GM12878 (cell line): Measurements from ENCODE around the gene MYCN. TPM values are rescaled to one million over a fixed set of nuclear protein-coding genes. Genes with fewer than 3 reads are reported as not detected.

ENCODE experiments used
- ATAC-seq: fragments of 200-7000 bp; cut with Tn5 transposase; 3 replicates; pipeline ENCODE4 v1.9.1; 2020; ENCODE audit warnings: mild to moderate bottlenecking, moderate library complexity
- BruUV-seq: library from RNA; stranded (reverse); fragments of 400-500 nt; replicated peaks from 2 replicates; lab custom pipeline; 2021; lab: Mats Ljungman, UMichigan
- CTCF ChIA-PET: fragments of 300-600 bp; sonication (Branson Sonifier 250); formaldehyde crosslinking; extraction: SDS; loops from one replicate; lab custom pipeline; 2021; ENCODE audit warnings: inconsistent platforms; lab: Yijun Ruan, JAX
- POLR2A ChIA-PET: fragments of 350-600 bp; formaldehyde crosslinking; extraction: SDS; loops from one replicate; lab custom pipeline; 2021; ENCODE audit warnings: inconsistent platforms; lab: Charles Lee
- RAD21 ChIA-PET: fragments of 300-600 bp; sonication (Branson Sonifier 250); formaldehyde crosslinking; loops from one replicate; lab custom pipeline; 2023; ENCODE audit warnings: antibody characterized with exemption; ENCODE audit not compliant: unreplicated experiment; lab: Charles Lee
- SMC1A ChIA-PET: fragments of 300-600 bp; sonication (Branson Sonifier 250); formaldehyde crosslinking; loops from one replicate; lab custom pipeline; 2023; ENCODE audit not compliant: unreplicated experiment, uncharacterized antibody; lab: Charles Lee
- DNase-seq: peaks from one replicate; pipeline ENCODE4 v3.0.0-alpha.2; 2011; ENCODE audit warnings: low read depth, low spot score
- FAIRE-seq: peaks from 3 replicates; lab custom pipeline; 2011; peaks lifted over from hg19 to GRCh38; lab: Jason Lieb, UNC
- H2AFZ ChIP-seq: 2 replicates; pipeline ENCODE4 v1.6.0; 2011; ENCODE audit warnings: low read depth, low read length, control low read depth; ENCODE audit not compliant: control insufficient read depth
- H3K27ac ChIP-seq: 2 replicates; pipeline ENCODE4 v1.5.1; 2011; ENCODE audit warnings: control low read depth; ENCODE audit not compliant: control insufficient read depth, insufficient read depth
- H3K27me3 ChIP-seq, 2 experiments: replicated peaks in 1 of 2; 2 replicates each; pipeline versions ENCODE4 v1.6.0 to v1.6.1; 2011; ENCODE audit warnings: low read length in 1 of 2; ENCODE audit not compliant: control insufficient read depth in 2 of 2, insufficient read depth in 2 of 2
- H3K36me3 ChIP-seq, 2 experiments: 2 replicates each; pipeline ENCODE4 v1.5.1; 2011; ENCODE audit warnings: low read length in 1 of 2; ENCODE audit not compliant: control insufficient read depth in 2 of 2, insufficient read depth in 2 of 2
- H3K4me1 ChIP-seq: 2 replicates; pipeline ENCODE4 v1.6.1; 2011; ENCODE audit warnings: mild to moderate bottlenecking, low read length, moderate library complexity, mixed read lengths; ENCODE audit not compliant: control insufficient read depth, insufficient read depth
- H3K4me2 ChIP-seq: 2 replicates; pipeline ENCODE4 v1.6.0; 2011; ENCODE audit warnings: control low read depth; ENCODE audit not compliant: control insufficient read depth, insufficient read depth
- H3K4me3 ChIP-seq: fragments of 200-600 bp; sonication (generic); 2 replicates; pipeline ENCODE4 v1.5.1; 2016
- H3K79me2 ChIP-seq: 2 replicates; pipeline ENCODE4 v1.6.0; 2011; ENCODE audit warnings: low read length; ENCODE audit not compliant: control insufficient read depth, insufficient read depth
- H3K9ac ChIP-seq: 2 replicates; pipeline ENCODE4 v1.8.0; 2011; ENCODE audit warnings: low read length, control low read depth, mixed read lengths; ENCODE audit not compliant: control insufficient read depth, insufficient read depth
- H3K9me3 ChIP-seq: replicated peaks from 3 replicates; pipeline ENCODE4 v1.5.1; 2011; ENCODE audit warnings: mild to moderate bottlenecking, low read length; ENCODE audit not compliant: control insufficient read depth, insufficient read depth
- H4K20me1 ChIP-seq: 2 replicates; pipeline ENCODE4 v1.6.0; 2011; ENCODE audit not compliant: control insufficient read depth, insufficient read depth
- CREM ChIP-seq: IDR thresholded peaks from 2 replicates; pipeline ENCODE4 v1.6.1; 2014; ENCODE audit warnings: antibody characterized with exemption, low read depth
- HDAC2 ChIP-seq: fragments of 200-600 bp; sonication (generic); IDR thresholded peaks from 2 replicates; pipeline ENCODE4 v1.6.1; 2017
- JUNB ChIP-seq: IDR thresholded peaks from 2 replicates; pipeline ENCODE4 v1.6.1; 2016; ENCODE audit warnings: antibody characterized with exemption, mild to moderate bottlenecking
- RELA ChIP-seq: fragments of 450-650 bp; IDR thresholded peaks from 2 replicates; pipeline ENCODE4 v1.8.0; 2014; ENCODE audit warnings: borderline replicate concordance; ENCODE audit not compliant: partially characterized antibody
- SIX5 ChIP-seq: IDR thresholded peaks from 2 replicates; pipeline ENCODE4 v1.6.1; 2011; ENCODE audit warnings: mild to moderate bottlenecking, low read depth, low read length, moderate library complexity; ENCODE audit not compliant: severe bottlenecking
- ZNF622 ChIP-seq: fragments of 450-650 bp; IDR thresholded peaks from 2 replicates; pipeline ENCODE4 v1.6.1; 2017; ENCODE audit warnings: mild to moderate bottlenecking, inconsistent platforms
- WGBS: methylation state at CpG from one replicate; pipeline ENCODE4 v1.1.6; 2016; ENCODE audit warnings: low lambda C conversion rate; ENCODE audit not compliant: insufficient replicate concordance, insufficient coverage; ENCODE audit errors: missing lambda C conversion rate; 5-methylcytosine and 5-hydroxymethylcytosine counted together
- in situ Hi-C: fragments of 300-500 bp; cut with MboI; formaldehyde crosslinking; loops from 9 replicates; pipeline ENCODE4 v1.14.3; 2018; ENCODE audit warnings: mixed read lengths
- intact Hi-C: fragments of 100-400 bp; cut with micrococcal nuclease; formaldehyde crosslinking; loops from one replicate; pipeline ENCODE4 v1.14.2; 2022; ENCODE audit not compliant: unreplicated experiment
- polyA plus RNA-seq, 11 experiments: library from polyadenylated mRNA; depleted of rRNA in 4 of 11; unstranded in 6 of 11; stranded (reverse) in 5 of 11; fragments of >200 nt; fragmentation: Nextera tagmentation in 4 of 11; fragmentation: Illumina TruSeq in 1 of 11; extraction: Ambion mirVana in 4 of 11; extraction: Trizol in 1 of 11; gene quantifications; 1 replicate in 1 of 11; 2 replicates in 10 of 11; pipeline versions ENCODE4 v1.2.1 to v1.2.3, GENCODE V29; 2011 to 2016; ENCODE audit warnings: inconsistent platforms in 2 of 11, missing spikeins in 2 of 11, low read depth in 1 of 11
- total RNA-seq, 4 experiments: library from RNA; depleted of rRNA in 3 of 4; stranded (reverse); fragments of >200 nt in 3 of 4; fragmentation: Illumina TruSeq in 1 of 4; extraction: Trizol in 1 of 4; gene quantifications; 2 replicates each; pipeline versions ENCODE4 v1.2.1 to v1.2.3, GENCODE V29; 2013 to 2021
- TF ChIP-seq, protein P1 (sequence below): IDR thresholded peaks from 2 replicates; pipeline ENCODE4 v1.6.1; 2012; ENCODE audit warnings: improper control_type of control experiment, low read depth, low read length; ENCODE audit not compliant: insufficient replicate concordance
- TF ChIP-seq, protein P2 (sequence below): fragments of 450-650 bp; IDR thresholded peaks from 2 replicates; pipeline ENCODE4 v1.6.1; 2017; ENCODE audit warnings: mild to moderate bottlenecking, low read depth, inconsistent platforms; ENCODE audit not compliant: poor library complexity, severe bottlenecking
- TF ChIP-seq, protein P3 (sequence below): IDR thresholded peaks from 2 replicates; pipeline ENCODE4 v1.6.1; 2011; ENCODE audit warnings: mild to moderate bottlenecking, low read depth, low read length, moderate library complexity; ENCODE audit not compliant: insufficient replicate concordance

The MYCN gene
- total and polyA plus RNA-seq, 10 of the 15 experiments (the other 5 are each of a cell fraction or from before 2014, with no cell fraction given): not detected

DNA sequence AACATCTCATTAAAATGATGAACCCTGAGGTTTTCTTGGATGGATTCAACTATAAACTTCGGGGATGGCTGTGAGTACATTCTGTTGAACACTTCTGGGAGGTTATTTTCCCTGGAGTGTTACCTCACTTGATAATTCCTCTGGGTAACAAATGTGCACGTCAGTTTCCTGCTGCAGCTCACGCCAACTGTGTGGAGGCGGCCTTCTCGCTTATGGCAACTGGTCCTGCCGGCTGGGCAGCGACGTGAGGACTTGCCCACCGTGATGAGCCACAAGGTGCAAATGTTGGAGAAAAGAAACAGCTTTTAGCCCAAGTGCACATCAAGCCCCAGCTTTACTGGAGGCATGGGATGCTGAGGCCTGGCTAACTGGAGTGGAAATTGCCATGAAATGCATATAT lies 15.9 kb downstream of the MYCN start (continued):
- TF ChIP-seq, protein P1, sequence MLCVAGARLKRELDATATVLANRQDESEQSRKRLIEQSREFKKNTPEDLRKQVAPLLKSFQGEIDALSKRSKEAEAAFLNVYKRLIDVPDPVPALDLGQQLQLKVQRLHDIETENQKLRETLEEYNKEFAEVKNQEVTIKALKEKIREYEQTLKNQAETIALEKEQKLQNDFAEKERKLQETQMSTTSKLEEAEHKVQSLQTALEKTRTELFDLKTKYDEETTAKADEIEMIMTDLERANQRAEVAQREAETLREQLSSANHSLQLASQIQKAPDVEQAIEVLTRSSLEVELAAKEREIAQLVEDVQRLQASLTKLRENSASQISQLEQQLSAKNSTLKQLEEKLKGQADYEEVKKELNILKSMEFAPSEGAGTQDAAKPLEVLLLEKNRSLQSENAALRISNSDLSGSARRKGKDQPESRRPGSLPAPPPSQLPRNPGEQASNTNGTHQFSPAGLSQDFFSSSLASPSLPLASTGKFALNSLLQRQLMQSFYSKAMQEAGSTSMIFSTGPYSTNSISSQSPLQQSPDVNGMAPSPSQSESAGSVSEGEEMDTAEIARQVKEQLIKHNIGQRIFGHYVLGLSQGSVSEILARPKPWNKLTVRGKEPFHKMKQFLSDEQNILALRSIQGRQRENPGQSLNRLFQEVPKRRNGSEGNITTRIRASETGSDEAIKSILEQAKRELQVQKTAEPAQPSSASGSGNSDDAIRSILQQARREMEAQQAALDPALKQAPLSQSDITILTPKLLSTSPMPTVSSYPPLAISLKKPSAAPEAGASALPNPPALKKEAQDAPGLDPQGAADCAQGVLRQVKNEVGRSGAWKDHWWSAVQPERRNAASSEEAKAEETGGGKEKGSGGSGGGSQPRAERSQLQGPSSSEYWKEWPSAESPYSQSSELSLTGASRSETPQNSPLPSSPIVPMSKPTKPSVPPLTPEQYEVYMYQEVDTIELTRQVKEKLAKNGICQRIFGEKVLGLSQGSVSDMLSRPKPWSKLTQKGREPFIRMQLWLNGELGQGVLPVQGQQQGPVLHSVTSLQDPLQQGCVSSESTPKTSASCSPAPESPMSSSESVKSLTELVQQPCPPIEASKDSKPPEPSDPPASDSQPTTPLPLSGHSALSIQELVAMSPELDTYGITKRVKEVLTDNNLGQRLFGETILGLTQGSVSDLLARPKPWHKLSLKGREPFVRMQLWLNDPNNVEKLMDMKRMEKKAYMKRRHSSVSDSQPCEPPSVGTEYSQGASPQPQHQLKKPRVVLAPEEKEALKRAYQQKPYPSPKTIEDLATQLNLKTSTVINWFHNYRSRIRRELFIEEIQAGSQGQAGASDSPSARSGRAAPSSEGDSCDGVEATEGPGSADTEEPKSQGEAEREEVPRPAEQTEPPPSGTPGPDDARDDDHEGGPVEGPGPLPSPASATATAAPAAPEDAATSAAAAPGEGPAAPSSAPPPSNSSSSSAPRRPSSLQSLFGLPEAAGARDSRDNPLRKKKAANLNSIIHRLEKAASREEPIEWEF: no peak

DNA sequence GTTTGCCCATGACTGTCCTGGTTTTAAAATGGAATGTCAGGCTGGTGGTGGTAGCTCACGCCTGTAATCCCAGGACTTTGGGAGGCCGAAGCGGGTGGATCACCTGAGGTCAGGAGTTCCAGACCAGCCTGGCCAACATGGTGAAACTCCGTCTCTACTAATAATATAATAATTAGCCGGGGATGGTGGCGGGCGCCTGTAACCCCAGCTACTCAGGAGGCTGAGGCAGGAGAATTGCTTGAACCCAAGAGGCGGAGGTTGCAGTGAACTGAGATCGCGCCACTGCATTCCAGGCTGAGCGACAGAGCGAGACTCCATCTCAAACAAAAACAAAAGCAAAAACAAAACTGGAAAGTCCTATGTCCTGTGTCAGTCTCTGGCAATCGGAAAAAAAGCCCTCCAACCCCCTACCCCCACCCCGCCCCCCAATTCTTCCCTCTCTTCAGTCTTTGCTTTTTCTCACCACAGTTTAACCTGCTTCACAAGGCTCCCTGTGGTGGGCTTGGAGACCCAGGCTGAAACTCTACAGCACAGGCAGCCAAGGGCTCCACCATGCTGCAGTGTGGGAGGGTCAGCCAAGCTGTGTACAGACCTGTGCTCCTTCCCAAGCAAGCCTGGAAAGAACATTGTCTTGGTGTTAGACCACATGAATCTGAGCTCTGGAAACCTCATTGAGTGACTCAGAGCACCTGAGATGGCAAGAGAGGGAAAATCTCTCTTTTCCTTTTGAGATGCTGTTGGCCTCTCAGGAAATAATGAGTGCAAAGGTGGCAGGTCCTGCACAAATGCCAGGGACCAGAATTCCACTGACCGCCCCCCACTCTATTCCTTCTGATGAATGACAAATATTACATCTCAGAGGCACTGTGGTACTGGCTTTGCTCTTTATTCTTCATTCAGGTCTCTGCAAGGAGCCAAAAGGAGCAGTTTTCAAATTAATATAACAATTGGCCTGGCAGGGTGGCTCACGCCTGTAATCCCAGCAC lies 16.7 kb downstream of the MYCN start:
- ChIA-PET RAD21 (no interaction called here), SMC1A (no interaction called here), CTCF (no interaction called here), POLR2A (no interaction called here)
- H3K79me2 ChIP-seq: no peaks in the 10 kb centered on the region
- ATAC-seq (no peak), FAIRE-seq (no peak), DNase-seq (no peak)
- H3K27ac ChIP-seq: no peak overlapping the region
- 47% methylated on average over 15 of the region's 16 CpGs for WGBS
- H4K20me1 ChIP-seq: no peaks in the 10 kb centered on the region
- H3K27me3 ChIP-seq: no peaks in the 10 kb centered on the region
- in situ Hi-C loops: no loop called here
- H3K4me3 ChIP-seq: no peak overlapping the region
- no peaks in the 10 kb centered on the region for H3K36me3 ChIP-seq
- no peak overlapping the region for H2AFZ ChIP-seq
- H3K4me1 ChIP-seq: no peaks in the 10 kb centered on the region
- intact Hi-C loops: no loop called here
- H3K9ac ChIP-seq: no peak overlapping the region
- H3K4me2 ChIP-seq: no peak overlapping the region
- no TSS peak for BruUV-seq
- H3K9me3 ChIP-seq: no peaks in the 10 kb centered on the region
- TF ChIP-seq ZNF622: no peak
- TF ChIP-seq JUNB: no peak
- TF ChIP-seq SIX5: no peak
- TF ChIP-seq, protein P2, sequence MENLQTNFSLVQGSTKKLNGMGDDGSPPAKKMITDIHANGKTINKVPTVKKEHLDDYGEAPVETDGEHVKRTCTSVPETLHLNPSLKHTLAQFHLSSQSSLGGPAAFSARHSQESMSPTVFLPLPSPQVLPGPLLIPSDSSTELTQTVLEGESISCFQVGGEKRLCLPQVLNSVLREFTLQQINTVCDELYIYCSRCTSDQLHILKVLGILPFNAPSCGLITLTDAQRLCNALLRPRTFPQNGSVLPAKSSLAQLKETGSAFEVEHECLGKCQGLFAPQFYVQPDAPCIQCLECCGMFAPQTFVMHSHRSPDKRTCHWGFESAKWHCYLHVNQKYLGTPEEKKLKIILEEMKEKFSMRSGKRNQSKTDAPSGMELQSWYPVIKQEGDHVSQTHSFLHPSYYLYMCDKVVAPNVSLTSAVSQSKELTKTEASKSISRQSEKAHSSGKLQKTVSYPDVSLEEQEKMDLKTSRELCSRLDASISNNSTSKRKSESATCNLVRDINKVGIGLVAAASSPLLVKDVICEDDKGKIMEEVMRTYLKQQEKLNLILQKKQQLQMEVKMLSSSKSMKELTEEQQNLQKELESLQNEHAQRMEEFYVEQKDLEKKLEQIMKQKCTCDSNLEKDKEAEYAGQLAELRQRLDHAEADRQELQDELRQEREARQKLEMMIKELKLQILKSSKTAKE: no peak
- TF ChIP-seq HDAC2: no peak
- TF ChIP-seq RELA: no peak
- no peak for TF ChIP-seq CREM
- TF ChIP-seq, protein P3, sequence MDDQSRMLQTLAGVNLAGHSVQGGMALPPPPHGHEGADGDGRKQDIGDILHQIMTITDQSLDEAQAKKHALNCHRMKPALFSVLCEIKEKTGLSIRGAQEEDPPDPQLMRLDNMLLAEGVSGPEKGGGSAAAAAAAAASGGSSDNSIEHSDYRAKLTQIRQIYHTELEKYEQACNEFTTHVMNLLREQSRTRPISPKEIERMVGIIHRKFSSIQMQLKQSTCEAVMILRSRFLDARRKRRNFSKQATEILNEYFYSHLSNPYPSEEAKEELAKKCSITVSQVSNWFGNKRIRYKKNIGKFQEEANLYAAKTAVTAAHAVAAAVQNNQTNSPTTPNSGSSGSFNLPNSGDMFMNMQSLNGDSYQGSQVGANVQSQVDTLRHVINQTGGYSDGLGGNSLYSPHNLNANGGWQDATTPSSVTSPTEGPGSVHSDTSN: no peak
